Endothelial cell of hepatic sinusoid (primary cell): ENCODE measurements around the gene FBXW4.

Source experiments
- in situ Hi-C: cut with HindIII; loops from 2 replicates; pipeline ENCODE4 v1.10.0; 2017; ENCODE audit warnings: low sequenced_read_pairs

Gene FBXW4

DNA sequence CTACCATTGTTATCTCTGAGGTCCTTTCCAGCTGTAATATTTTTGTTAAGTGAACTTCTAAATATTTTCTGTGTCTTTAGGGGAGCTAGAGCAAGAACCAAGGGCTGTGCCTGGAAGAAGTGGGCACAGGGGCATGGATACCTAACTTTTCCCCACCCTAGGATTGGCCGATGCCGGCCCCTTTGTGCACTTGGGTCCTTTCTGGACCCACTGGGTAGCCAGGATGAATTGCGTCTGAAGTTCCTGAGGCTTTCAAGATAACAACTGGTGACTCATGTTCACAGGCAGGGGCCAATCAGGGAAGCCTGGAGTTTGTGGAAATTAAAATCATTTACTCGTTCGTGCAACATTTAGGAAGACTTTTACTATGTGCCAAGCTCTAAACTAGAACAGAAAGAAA is 106.1 kb downstream of the FBXW4 start:
- in situ Hi-C loops, result no loop called here

GRCh38 chr10:101587725-101588653 is 107.0 kb downstream of the FBXW4 start, which contains the start of the genes DPCD and POLL:
Gene DPCD, plus strand, starts transcription at chr10:101588321. Its CDS starts 16 bp downstream, at chr10:101588337.
Gene POLL, minus strand, starts transcription at chr10:101588257. Its CDS starts 897 bp downstream, at chr10:101587360.
- in situ Hi-C loops, result no loop called here

DNA sequence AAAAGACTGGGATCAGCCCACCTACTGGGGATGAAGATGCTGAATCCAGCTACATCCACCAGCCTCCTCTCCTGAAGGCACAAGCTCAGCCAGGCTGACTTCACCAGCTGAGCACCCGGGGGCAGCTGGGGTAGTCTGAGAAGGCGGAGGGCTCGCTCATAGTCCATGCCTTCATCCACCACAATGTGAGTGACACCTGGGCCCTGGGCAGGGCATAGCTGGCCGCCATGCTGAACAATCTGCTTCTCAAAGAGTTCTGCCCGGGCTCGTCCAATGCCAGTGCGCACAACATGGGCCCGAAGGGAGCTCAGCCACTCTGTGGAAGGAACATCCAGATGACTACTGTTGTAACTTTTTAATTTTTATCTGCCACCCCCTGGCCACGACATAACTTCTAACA is 109.1 kb downstream of the FBXW4 start:
- in situ Hi-C loops, result no loop called here

DNA sequence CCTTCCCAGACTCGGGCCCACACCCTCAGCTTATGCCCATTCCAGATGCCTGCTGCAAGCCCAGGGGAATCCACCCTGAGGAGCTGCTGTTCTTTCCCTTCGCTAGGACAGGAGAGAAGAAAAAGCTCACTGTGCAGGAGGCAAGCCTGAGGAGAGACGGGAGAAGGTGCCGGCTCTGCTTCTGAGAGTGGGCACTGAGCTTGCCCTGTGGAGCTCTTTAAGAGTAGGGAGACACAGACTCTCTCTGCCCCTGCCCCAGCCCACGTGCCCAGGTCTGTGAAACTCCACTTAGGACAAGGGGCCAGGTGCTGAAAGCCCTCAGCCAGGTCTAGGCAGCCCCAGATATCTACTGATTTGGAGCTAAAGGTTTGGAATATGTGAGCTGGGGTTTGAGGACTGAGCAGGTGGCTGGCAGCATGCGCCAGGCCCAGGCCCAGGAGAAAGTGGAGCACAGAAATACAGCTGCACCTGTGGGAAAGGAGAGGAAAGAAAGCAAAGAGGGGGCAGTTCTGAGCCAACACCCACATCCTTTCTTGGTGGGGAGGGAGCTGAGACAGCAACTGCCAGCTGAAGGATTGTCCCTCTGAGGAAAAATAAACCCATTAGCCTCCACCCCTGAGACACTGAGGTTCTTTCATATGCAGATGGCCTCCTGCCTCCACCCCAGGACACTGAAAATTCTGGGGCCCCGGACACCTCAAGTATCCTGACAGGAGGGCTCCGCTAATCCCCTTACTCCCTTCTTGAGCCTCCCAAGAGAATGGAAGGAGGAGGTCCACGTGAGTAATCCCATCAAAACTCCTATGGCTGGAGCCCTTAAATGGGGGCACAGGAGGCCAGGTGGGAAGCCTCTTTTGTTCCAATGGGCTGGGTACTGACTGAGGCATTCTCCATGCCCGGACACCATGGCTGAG is 114.2 kb downstream of the FBXW4 start:
- in situ Hi-C loops, result no loop called here

DNA sequence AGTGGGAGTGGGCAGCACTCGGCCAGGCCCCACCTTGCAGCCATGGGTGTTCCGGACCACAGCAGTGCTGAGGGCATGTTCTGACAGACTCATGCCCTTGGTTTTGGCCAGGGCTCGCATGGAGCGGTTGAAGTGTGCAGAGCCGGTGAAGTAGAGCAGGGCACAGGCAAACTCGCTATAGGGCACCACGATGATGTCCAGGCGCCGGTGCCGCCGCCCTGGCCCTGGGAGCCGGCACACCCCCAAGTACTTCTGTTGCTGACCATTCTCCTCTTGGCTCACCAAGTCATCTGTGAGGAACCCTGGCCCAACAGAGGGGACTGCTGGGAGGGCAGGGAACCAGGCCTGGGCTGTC is 115.5 kb downstream of the FBXW4 start:
- in situ Hi-C loops, result no loop called here

- in situ Hi-C loops, result no loop called here
Measured at GRCh38 chr10:101578803-101579515, 116.0 kb downstream of the FBXW4 start.

- in situ Hi-C loops, result no loop called here
Measured at GRCh38 chr10:101578192-101578591, 116.8 kb downstream of the FBXW4 start.

- in situ Hi-C loops, result no loop called here
Measured at GRCh38 chr10:101577121-101577871, 117.7 kb downstream of the FBXW4 start.

- in situ Hi-C loops, result no loop called here
Measured at GRCh38 chr10:101576211-101576863, 118.6 kb downstream of the FBXW4 start.

GRCh38 chr10:101575580-101576210 is 119.3 kb downstream of the FBXW4 start:
- in situ Hi-C loops, result no loop called here

DNA sequence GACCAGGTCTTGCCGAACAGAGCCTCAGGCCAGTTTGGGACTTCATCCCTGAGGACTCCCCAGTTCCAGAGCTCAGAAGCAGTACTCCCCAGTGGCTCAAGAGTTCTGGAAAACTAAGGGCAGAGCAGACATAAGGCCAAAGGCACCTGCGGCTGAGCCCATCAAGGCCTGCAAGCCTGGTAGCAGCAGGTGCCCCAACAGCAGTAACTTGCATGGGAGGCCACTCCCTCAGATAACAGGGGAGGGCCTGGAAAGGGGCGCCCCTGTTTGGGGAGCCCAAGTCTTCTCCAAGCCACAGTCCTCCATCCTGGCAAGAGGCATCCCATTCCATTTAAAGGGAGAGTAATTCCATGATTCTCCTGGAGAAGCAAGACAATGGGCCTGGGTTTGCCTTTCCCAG is 119.9 kb downstream of the FBXW4 start:
- in situ Hi-C loops, result no loop called here

GRCh38 chr10:101573885-101574753 is 120.9 kb downstream of the FBXW4 start:
- in situ Hi-C loops, result no loop called here

DNA sequence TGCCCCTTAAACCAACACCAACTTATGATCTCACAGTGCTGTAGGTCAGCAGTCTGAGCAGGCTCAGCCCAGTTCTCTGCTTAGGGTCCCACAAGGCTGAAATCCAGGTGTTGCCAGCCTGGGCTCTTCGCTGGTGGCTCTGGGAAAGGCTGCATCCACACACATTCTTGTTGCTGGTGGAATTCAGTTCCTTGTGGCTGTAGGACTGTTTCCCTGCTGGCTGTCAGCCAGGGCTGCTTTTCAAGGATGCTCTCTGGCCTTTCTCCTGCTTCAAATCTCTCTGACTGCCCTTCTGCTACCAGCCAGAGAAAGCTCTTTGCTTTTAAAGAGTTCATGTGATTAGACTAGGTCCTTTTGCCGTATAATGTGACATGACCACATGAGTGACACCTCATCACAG is 122.2 kb downstream of the FBXW4 start:
- in situ Hi-C loops, result no loop called here

- in situ Hi-C loops, result no loop called here
Measured at GRCh38 chr10:101572126-101572525, 122.8 kb downstream of the FBXW4 start.

DNA sequence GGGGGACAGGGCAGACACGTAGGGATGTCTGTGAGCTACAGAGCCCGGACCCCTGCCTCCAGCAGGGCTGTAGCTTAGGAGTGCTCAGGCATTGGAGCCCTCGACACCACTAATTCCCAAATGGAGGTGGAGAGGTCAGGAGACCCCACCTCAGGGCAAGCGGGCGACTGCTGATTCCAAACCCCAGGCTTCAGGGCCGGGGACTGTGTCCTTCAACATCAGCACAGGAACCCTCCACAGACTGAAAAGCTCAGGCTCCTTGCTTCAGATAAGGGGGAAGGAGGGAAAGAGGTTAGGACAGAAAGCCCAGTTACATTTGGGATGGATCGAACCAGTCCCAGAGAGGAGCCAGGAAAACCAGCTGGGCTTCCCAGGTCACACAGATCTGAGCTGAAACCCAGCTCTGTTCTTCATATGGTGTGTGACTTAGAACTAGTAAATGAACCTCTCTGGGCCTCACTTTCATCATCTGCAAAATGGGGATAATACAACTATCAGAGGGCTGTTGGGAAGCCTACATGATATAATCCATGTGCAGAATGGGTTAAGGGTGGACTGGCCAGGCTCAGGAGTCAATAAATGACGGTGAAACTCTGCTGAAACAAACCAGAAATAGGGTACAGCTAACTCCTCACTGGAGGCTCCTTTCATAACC is 123.6 kb downstream of the FBXW4 start:
- in situ Hi-C loops, result no loop called here

DNA sequence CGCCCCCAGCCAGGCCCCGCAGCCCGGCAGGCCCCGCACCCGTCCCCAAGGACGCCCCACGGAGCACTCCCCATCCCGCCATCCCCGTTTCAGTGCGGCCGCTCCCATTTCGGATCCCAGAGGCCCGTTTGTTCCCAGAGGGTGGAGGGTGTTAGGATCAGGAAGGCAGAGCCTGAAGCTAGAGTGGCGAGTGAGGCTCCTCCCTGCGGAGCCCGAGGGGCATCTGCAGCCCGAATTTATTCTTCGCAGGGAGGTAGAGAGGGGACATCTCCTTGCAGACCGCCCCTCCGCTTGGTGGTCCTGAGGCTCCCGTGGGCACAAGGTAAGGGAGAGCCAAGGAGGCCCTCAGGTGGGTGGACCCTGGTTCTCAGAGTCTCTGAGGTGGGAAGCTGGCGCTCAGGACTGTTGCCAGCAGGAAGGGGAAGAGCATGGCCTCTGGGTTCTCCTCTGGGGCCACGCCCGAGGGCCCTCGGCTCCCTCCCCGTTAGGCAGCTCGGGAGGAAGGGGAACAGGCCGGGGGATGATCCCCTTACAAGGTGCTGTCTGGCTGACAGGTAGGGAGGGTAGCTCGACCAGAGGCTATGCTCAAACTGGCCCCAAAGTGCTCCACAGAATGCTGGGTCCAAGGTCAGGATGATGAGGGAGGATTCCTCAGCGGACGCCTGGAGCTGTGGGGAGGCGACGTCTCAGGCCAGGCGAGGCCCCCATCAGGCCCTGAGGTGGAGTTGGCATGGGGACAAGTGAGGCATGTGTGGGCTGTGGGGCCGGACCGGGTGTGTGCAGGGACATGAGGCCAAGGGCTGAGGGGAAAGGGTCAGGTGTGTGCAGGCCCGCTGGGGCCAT is 124.3 kb downstream of the FBXW4 start:
- in situ Hi-C loops, result no loop called here
